Right lobe of liver (tissue), 4 donors: ENCODE measurements around the gene TTC23L.

Experiments
- CTCF ChIP-seq, 4 donors: fragments of 200-600 bp in 3 of 4; fragments of 450-650 bp in 1 of 4; IDR thresholded peaks; one replicate each; pipeline versions ENCODE4 v1.5.1 to v1.8.0; 2016 to 2022; ENCODE audit warnings: antibody characterized with exemption in 4 of 4, mild to moderate bottlenecking in 2 of 4
- POLR2A ChIP-seq: fragments of 450-650 bp; IDR thresholded peaks from one replicate; pipeline ENCODE4 v1.6.1; 2017; ENCODE audit warnings: antibody characterized with exemption, mild to moderate bottlenecking
- donor health status: DM: no; HTN: no; CAD: no.
- donor health status: DM: no; HTN: no; CAD: no.
- donor health status: DM: no; HTN: yes; CAD: no.

- TF ChIP-seq CTCF (IDR thresholded peaks at IDR 0.05) (no peak), POLR2A (no peak)
Observed at GRCh38 chr5:34881246-34881645, 42.3 kb downstream of the TTC23L start.
